ENCODE results near the gene TNNT1. TPM values are rescaled to one million over a fixed set of nuclear protein-coding genes. Genes with fewer than 3 reads are reported as not detected.
A peak's percentile ranks its signal among the peaks of the same experiment; 100 is the strongest.
"Not testable (repeated sequence)": the region's sequence is repeated elsewhere in the genome, so short reads cannot be mapped to it uniquely, and the experiment has no call there.

TNNT1 gene
- total RNA-seq, 1 donor from 2014 or later = 0.62 TPM

DNA sequence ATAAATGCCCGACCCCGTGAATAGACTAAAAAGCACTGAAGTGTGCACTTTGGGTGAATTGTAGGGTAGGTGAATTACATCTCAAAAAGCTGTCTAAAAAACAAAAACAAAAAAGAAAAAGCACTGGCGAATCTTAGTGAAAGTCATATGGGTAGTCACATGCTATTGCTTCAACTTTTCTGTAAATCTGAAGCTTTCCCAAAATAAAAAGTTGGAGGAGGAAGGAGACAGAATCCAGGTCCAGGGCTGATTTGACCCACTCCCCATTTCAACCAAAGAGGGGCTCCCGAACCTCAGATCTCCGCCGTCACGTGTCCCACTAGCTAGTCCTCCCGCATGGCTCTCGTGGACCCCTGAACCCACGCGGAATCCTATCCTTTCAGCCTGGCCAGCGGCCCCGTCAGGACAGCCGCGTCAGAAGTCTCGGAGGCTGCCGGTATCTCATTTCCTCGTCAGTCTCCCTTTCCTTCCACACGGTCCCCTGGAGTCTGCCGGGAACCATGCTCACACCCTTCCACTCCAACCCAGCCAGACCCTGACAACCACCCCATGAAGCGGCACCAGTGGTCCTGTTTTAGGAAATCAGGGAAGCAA is 37.7 kb downstream of the TNNT1 start:
- Mint-ChIP-seq H3K4me3 (ENCODE audit: unreplicated experiment) (no peak overlapping the region), H3K4me1 (ENCODE audit: low read depth) (peaks cover 36% of the 10 kb centered on the region), H3K27ac (ENCODE audit: unreplicated experiment) (peak overlapping the region; percentile 50)

DNA sequence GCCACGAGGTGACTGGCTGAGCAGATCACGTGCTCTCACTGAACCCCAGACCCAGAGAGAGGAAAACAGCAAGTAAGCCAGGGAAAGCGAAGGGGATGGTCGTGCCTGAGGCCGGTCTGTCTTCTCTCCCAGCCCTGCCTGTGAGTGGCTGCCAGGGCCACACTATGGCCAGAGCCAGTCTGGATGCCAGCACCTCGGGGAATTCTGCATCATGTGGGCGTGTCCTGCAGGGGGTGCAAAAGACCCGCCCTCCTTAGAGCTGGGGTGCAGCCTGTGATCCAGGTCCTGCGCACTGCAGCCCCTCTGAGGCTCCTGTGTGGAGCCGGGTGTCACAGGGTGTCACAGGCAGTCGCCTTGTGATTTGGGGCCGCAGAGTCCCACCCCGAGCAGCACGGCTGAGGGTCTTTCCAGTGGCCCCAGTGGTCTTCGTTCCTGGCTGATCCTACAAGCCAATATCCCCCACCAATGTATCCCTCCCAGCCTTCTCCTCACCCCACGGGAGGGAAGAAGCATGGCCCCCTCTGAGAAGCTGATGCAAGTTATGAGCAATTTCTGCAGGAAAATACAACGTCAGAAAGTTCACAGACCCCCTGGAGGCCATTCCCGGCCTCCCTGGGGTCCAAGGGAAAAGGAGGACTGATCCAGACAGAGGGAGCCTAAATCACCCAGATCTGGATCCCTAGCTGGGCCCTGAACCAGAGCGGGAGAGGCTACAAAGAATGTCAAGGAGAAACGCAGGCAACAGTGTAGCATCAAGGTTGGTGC is 39.3 kb downstream of the TNNT1 start:
- TF ChIP-seq, protein P1, sequence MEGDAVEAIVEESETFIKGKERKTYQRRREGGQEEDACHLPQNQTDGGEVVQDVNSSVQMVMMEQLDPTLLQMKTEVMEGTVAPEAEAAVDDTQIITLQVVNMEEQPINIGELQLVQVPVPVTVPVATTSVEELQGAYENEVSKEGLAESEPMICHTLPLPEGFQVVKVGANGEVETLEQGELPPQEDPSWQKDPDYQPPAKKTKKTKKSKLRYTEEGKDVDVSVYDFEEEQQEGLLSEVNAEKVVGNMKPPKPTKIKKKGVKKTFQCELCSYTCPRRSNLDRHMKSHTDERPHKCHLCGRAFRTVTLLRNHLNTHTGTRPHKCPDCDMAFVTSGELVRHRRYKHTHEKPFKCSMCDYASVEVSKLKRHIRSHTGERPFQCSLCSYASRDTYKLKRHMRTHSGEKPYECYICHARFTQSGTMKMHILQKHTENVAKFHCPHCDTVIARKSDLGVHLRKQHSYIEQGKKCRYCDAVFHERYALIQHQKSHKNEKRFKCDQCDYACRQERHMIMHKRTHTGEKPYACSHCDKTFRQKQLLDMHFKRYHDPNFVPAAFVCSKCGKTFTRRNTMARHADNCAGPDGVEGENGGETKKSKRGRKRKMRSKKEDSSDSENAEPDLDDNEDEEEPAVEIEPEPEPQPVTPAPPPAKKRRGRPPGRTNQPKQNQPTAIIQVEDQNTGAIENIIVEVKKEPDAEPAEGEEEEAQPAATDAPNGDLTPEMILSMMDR (IDR thresholded peaks at IDR 0.05) = no peak

More for the DNA sequence above, 37.7 kb downstream of the TNNT1 start:
- H3K36me3 Mint-ChIP-seq (ENCODE audit: low read depth) = peaks cover 8% of the 10 kb centered on the region
- H3K27me3 Mint-ChIP-seq (ENCODE audit: low read depth) = no peaks in the 10 kb centered on the region
- TF ChIP-seq, protein P1 (IDR thresholded peaks at IDR 0.05) = no peak
- DNase-seq (ENCODE audit: low spot score) = no peak
- H3K9me3 Mint-ChIP-seq (ENCODE audit: low read depth) = no peaks in the 10 kb centered on the region

GRCh38 chr19:55107252-55107651 is 41.8 kb downstream of the TNNT1 start:
- not testable (repeated sequence) for H3K27me3 Mint-ChIP-seq (ENCODE audit: low read depth)
- DNase-seq (ENCODE audit: low spot score) = peak; percentile 12

More for the DNA sequence above, 39.3 kb downstream of the TNNT1 start:
- no peaks in the 10 kb centered on the region for H3K9me3 Mint-ChIP-seq (ENCODE audit: low read depth)
- H3K36me3 Mint-ChIP-seq (ENCODE audit: low read depth) = peaks cover 12% of the 10 kb centered on the region
- H3K4me3 Mint-ChIP-seq (ENCODE audit: unreplicated experiment) = no peak overlapping the region
- H3K27me3 Mint-ChIP-seq (ENCODE audit: low read depth) = no peaks in the 10 kb centered on the region
- peak overlapping the region; percentile 85 for H3K27ac Mint-ChIP-seq (ENCODE audit: unreplicated experiment)
- H3K4me1 Mint-ChIP-seq (ENCODE audit: low read depth) = peaks cover 20% of the 10 kb centered on the region
- no peak for DNase-seq (ENCODE audit: low spot score)

DNA sequence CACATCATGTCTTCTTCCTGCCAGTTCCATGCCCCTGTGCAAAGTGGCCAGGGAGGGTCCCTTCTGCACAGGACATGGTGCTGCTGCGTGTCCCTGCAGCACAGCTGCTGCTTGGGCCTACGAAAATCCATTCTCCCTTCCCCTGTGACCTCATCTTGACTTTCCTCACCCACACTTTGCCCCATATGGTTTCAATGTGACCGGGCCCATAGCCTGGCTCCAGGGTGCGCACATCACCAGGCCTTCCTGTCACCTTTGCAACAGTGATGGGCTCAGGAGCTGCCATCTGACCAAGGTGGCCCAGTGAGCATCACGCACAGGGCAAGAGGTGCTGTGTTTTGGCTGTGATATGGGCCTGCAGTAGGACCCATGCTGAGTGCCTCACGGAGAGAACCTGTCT is 42.4 kb downstream of the TNNT1 start:
- H3K27ac Mint-ChIP-seq (ENCODE audit: unreplicated experiment) = peak overlapping the region; percentile 47

More at GRCh38 chr19:55107252-55107651, 41.8 kb downstream of the TNNT1 start:
- H3K4me1 Mint-ChIP-seq (ENCODE audit: low read depth); H3K27ac Mint-ChIP-seq (ENCODE audit: unreplicated experiment); H3K9me3 Mint-ChIP-seq (ENCODE audit: low read depth); H3K4me3 Mint-ChIP-seq (ENCODE audit: unreplicated experiment): not testable (repeated sequence)
- peaks cover 22% of the 10 kb centered on the region for H3K36me3 Mint-ChIP-seq (ENCODE audit: low read depth)

GRCh38 chr19:55105237-55105636 is 43.8 kb downstream of the TNNT1 start:
- Mint-ChIP-seq H3K27ac (ENCODE audit: unreplicated experiment) (no peak overlapping the region), H3K9me3 (ENCODE audit: low read depth) (no peaks in the 10 kb centered on the region), H3K36me3 (ENCODE audit: low read depth) (peaks cover 25% of the 10 kb centered on the region), H3K4me3 (ENCODE audit: unreplicated experiment) (no peak overlapping the region), H3K27me3 (ENCODE audit: low read depth) (no peaks in the 10 kb centered on the region), H3K4me1 (ENCODE audit: low read depth) (peaks cover 4% of the 10 kb centered on the region)
- DNase-seq (ENCODE audit: low spot score) = peak; percentile 2
- TF ChIP-seq, protein P1 (IDR thresholded peaks at IDR 0.05) = no peak

More for the DNA sequence above, 42.4 kb downstream of the TNNT1 start:
- TF ChIP-seq, protein P1 (IDR thresholded peaks at IDR 0.05) = no peak
- Mint-ChIP-seq H3K9me3 (ENCODE audit: low read depth) (no peaks in the 10 kb centered on the region), H3K4me1 (ENCODE audit: low read depth) (peaks cover 6% of the 10 kb centered on the region), H3K27me3 (ENCODE audit: low read depth) (no peaks in the 10 kb centered on the region), H3K36me3 (ENCODE audit: low read depth) (peaks cover 24% of the 10 kb centered on the region), H3K4me3 (ENCODE audit: unreplicated experiment) (no peak overlapping the region)
- peak; percentile 20 for DNase-seq (ENCODE audit: low spot score)
